Adipose tissue (tissue), 3 donors: ENCODE data around the gene EPHA10. TPM values are rescaled to one million over a fixed set of nuclear protein-coding genes. Genes with fewer than 3 reads are reported as not detected.
"Not testable (repeated sequence)": the region's sequence is repeated elsewhere in the genome, so short reads cannot be mapped to it uniquely, and the experiment has no call there.

Experiments used
- H3K27ac ChIP-seq: one replicate; pipeline ENCODE4 v1.5.1; 2013; ENCODE audit warnings: low read depth, low read length
- WGBS, 3 donors: extraction: QIAGEN DNeasy Blood & Tissue Kit; methylation state at CpG; one replicate each; pipeline ENCODE4 v1.1.7; 2013; 5-methylcytosine and 5-hydroxymethylcytosine counted together
- polyA plus RNA-seq, 3 donors: library from polyadenylated mRNA; stranded (reverse); fragments of 200-250 nt; gene quantifications; one replicate each; pipeline ENCODE4 v1.2.3, GENCODE V29; 2013
- donor health status: healthy with polysubstance abuse.
- donor health status: Bipolar disorder and iron deficiency.
- donor health status: healthy.

The EPHA10 gene
- polyA plus RNA-seq, 3 donors: 0.04 to 2.0 (median 0.90) TPM

- H3K27ac ChIP-seq: no peak overlapping the region
- WGBS, 3 donors: 1 to 3% (median 2%) methylated on average over 16 of the region's 16 CpGs
Measured at GRCh38 chr1:37692834-37693175, 72.1 kb downstream of the EPHA10 start.

DNA sequence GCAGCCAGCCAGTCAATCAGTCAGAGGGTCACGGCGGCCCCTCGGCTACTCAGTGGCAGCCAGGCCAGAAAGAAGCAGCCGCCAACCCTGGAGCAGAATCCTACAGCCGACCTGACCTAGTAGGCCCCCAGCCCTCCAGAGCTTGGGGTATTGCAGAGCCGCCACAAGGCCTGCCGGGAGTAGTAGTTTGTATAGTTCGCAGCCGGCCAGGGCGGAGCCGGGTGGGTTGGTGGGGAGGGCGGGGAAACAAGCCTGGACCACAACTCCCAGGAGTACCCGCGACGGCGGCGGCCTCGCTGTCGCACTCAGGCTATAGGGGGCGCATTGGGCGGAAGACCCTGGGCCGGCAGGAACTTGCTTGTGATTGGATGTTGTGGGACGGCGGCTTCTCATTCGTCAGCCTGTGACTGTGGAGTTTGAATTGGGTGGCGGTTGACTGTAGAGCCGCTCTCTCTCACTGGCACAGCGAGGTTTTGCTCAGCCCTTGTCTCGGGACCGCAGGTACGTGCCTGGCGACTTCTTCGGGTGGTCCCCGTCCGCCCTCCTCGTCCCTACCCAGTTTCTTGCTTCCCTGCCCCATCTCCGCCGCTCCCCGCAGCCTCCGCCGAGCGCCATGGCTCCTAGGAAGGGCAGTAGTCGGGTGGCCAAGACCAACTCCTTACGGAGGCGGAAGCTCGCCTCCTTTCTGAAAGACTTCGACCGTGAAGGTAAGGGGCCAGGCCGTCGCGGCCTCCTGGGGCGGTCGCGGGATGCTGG, 72.7 kb downstream of the EPHA10 start, which contains the start of gene CDCA8:
TSS of gene CDCA8 (plus strand) at position 439 of the 756 bp plus-strand sequence. CDS start at position 614, 175 bp downstream.
- WGBS, 3 donors: 0% methylated on average over 54 of the region's 54 CpGs
- H3K27ac ChIP-seq: peak within 1 kb of the TSS; percentile 40

DNA sequence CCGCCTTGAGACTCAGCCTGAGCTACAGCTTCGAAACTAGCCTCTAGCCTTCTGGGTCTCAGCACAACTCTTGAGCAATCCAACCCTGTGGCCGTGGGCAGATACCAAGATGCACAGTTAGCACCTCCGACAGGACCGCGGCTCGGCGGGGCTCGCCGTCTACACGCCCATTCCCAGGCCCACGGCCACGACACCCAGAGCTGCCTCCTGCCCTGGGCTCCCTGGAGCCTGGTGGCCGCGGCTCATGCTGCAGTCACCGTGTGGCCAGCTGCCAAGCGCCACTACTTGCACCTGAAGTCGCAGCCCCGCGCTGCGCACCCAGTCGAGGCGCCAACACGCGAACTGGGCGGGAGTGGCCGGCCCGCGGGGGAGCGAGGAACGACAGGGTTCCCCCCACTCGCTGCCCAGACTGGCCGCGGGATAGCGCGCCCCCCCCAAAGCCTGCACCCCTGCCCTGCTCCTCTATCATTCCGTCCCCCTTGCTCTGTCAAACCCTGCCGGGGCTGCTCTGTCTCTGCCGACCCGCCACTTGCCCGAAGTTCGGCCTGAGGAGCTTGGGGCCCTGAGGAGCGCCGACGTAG, 73.3 kb downstream of the EPHA10 start:
- 1 to 2% (median 2%) methylated on average over 45 of the region's 45 CpGs for WGBS, 3 donors
- peak overlapping the region; percentile 40 for H3K27ac ChIP-seq

GRCh38 chr1:37688926-37689325, 76.0 kb downstream of the EPHA10 start:
- WGBS, 3 donors: 74 to 90% (median 88%) methylated on average over 4 of the region's 4 CpGs
- H3K27ac ChIP-seq: no peak overlapping the region

DNA sequence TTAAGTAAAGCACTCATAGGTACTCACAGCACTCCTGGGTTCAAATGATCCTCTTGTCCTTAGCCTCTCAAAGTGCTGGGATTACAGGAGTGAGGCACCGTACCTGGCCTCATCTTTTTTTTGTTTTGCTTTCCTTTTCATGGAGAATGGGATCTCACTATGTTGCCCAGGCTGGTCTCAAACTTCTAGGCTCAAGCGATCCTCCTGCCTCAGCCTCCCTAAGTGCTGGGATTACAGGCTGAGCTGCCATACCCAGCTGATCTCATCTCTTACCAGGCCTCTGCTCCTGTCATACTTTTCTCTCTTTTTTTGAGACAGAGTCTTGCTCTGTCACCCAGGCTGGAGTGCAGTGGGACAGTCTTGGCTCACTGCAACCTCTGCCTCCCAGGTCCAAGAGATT, 77.2 kb downstream of the EPHA10 start:
- 93 to 100% (median 97%) methylated on average over 2 of the region's 2 CpGs for WGBS, 3 donors
- H3K27ac ChIP-seq: not testable (repeated sequence)

DNA sequence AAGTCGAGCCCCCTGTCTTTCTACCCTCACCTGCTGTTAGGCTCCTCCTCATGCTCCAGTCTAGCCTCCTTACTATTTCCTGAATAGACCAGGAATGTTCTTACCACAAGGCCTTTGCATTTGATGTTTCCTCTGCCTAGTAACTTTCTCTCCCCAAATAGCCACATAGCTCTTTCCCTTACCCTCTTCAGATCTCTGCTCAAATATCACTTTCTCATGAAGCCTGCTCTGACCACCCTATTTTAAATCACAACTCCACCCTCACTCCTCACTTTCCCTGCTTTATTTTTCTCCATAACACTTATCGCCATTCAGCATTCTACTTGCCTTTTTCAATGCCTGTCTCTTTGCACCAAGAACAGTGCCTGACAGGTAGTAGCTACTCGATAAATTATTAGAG, 79.2 kb downstream of the EPHA10 start:
- H3K27ac ChIP-seq: no peak overlapping the region
- whole genome bisulfite sequencing, 3 donors: 87 to 96% (median 88%) methylated on average over 3 of the region's 3 CpGs

DNA sequence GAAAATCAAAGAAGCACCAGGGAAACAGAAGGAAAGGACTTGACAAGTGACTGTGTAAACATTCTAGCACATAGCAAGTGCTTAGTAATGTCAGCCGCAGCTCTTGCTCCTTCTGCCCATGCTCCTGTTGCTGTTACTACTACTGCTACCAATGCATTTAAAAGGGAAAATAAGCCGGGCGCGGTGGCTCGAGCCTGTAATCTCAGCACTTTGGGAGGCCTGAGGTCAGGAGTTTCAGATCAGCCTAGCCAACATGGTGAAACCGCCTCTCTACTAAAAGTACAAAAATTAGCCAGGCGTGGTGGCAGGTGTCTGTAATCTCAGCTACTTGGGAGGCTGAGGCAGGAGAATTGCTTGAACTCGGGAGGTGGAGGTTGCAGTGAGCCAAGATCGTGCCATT, 80.7 kb downstream of the EPHA10 start:
- 92 to 95% (median 94%) methylated on average over 9 of the region's 9 CpGs for whole genome bisulfite sequencing, 3 donors
- not testable (repeated sequence) for H3K27ac ChIP-seq

- whole genome bisulfite sequencing, 3 donors: 62 to 74% (median 74%) methylated on average over 5 of the region's 5 CpGs
- H3K27ac ChIP-seq: no peak overlapping the region
Measured at GRCh38 chr1:37682334-37682987, 82.5 kb downstream of the EPHA10 start.

GRCh38 chr1:37680933-37681332, 84.0 kb downstream of the EPHA10 start:
- H3K27ac ChIP-seq: no peak overlapping the region
- WGBS, 3 donors: 86 to 90% (median 89%) methylated on average over 3 of the region's 3 CpGs

- no peak overlapping the region for H3K27ac ChIP-seq
- whole genome bisulfite sequencing, 3 donors: 71 to 89% (median 83%) methylated on average over 5 of the region's 5 CpGs
Measured at GRCh38 chr1:37677808-37678207, 87.1 kb downstream of the EPHA10 start.

DNA sequence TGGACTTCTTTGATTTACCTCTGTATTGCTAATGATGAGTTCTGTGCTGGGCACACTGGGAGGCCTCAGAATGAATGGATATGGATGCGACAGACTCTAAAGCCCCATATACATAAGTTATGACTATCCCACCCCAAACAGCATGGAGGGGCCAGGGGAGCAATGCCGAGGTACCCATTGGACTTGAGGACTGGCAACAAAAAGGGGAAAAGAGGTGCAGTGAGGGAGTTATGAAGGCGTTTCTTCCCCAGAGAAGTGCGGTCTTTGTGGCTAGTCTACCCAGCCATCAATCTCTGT, 87.8 kb downstream of the EPHA10 start:
- WGBS, 3 donors: 46 to 63% (median 59%) methylated on average over 4 of the region's 4 CpGs
- no peak overlapping the region for H3K27ac ChIP-seq

- no peak overlapping the region for H3K27ac ChIP-seq
- 35 to 53% (median 43%) methylated on average over 14 of the region's 14 CpGs for WGBS, 3 donors
Measured at GRCh38 chr1:37676281-37677142, 88.4 kb downstream of the EPHA10 start.

DNA sequence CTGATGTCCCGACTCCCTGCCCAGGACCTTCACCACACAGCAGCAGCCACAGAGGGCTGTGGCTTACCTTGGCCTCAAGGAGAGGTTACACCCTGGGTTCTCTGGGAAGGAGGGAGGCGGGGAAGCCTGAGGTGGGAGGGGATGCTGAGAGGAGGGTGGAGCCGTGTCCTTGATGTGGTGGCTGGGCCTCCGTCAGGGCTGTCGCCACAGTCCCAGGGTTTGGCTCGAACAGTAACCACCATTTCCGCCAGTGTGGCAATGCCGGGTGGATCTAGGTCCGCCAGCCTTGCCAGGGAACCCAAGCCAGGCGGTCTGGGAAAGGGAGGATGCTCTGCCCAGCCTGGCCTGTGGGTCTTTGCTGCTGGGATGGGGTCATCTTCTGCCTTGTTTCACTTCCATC, 91.0 kb downstream of the EPHA10 start:
- H3K27ac ChIP-seq: no peak overlapping the region

DNA sequence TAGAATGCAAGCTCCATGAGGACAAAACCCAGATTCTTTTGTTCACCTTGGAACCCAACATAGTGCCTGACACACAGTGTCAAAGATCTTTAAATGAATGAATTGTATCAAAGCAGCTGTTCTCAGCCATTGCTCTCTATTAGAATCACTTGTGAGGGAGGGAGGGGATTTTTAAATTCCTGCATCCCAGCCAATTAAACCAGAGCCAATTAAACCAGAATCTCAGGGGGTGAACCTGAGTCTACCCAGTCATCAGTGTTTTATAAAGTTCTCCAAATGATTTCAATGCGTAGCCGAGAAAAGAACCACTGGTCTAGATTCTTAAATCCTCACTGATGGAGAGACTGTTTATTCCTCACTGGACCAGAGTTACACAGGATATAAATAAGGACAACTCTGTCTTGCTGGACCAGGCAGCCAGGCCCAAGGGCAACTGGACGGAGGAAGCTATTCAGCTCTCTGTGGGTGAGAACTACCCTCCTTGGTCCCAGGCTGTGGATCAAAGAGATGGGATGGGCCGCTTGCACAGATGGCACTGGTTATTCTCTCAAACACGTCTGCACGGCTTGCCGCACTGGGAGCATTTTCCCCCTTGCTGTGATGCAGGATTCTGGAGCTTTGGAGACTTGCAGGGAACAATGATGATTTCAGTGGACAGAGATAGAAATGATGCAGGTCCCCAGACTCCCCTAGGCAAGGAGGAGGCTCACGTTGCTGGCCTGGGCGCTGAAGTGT, 92.6 kb downstream of the EPHA10 start:
- H3K27ac ChIP-seq: no peak overlapping the region
- 58 to 77% (median 69%) methylated on average over 9 of the region's 9 CpGs for WGBS, 3 donors

More for the DNA sequence above, 91.0 kb downstream of the EPHA10 start:
- WGBS, 3 donors: 42 to 61% (median 58%) methylated on average over 10 of the region's 10 CpGs

DNA sequence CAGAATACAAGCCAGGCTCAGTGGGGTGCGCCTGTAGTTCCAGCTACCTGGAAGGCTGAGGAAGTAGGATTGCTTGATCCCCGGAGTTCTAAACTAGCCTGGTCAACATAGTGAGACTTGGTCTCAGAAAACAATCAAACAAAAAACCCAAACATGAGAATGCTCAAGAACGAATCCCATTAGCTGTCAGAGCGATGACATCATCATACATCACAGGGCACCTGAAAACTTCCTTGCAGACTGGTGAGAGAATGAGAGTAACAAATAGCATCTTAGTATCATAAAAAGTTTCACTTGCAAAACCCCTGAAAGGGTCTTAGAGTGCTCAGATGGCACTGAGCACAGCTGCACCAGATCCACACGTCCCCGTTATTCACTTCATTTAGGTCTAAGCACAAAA, 93.7 kb downstream of the EPHA10 start:
- 66 to 80% (median 78%) methylated on average over 6 of the region's 6 CpGs for WGBS, 3 donors
- no peak overlapping the region for H3K27ac ChIP-seq

DNA sequence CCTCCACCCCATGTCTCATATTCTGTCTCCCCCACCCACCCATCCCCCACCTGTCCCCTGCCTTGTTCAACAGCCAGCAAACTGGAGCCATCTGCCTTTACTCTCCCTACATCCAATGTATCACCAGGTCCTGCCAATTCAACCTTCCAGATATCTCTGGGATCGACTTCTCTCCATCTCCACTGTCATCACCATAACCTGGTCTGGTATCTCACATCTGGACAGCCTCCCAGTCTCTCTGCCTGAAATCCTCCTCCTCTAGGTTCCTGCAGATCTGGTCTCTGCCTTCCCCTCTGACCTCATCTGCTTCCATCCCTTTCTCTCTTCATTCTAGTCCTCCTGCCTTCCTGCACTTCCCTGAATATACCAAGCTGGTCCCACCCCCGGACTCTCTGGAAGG, 94.8 kb downstream of the EPHA10 start:
- H3K27ac ChIP-seq: no peak overlapping the region
- WGBS, 3 donors: 64 to 74% (median 64%) methylated on average over 2 of the region's 2 CpGs

- H3K27ac ChIP-seq: no peak overlapping the region
- 53 to 65% (median 63%) methylated on average over 17 of the region's 17 CpGs for WGBS, 3 donors
Measured at GRCh38 chr1:37667023-37667671, 97.8 kb downstream of the EPHA10 start.
